Activated T-cell treated with anti-CD3 and anti-CD28 coated beads for 1 hour (primary cell): ENCODE measurements around the gene AHCYL2.
"Not testable (repeated sequence)": the region's sequence is repeated elsewhere in the genome, so short reads cannot be mapped to it uniquely, and the experiment has no call there.

Experiments used
- DNase-seq: peaks from one replicate; pipeline ENCODE4 v3.0.0-alpha.2; 2020; ENCODE audit warnings: low read depth

Gene AHCYL2

DNA sequence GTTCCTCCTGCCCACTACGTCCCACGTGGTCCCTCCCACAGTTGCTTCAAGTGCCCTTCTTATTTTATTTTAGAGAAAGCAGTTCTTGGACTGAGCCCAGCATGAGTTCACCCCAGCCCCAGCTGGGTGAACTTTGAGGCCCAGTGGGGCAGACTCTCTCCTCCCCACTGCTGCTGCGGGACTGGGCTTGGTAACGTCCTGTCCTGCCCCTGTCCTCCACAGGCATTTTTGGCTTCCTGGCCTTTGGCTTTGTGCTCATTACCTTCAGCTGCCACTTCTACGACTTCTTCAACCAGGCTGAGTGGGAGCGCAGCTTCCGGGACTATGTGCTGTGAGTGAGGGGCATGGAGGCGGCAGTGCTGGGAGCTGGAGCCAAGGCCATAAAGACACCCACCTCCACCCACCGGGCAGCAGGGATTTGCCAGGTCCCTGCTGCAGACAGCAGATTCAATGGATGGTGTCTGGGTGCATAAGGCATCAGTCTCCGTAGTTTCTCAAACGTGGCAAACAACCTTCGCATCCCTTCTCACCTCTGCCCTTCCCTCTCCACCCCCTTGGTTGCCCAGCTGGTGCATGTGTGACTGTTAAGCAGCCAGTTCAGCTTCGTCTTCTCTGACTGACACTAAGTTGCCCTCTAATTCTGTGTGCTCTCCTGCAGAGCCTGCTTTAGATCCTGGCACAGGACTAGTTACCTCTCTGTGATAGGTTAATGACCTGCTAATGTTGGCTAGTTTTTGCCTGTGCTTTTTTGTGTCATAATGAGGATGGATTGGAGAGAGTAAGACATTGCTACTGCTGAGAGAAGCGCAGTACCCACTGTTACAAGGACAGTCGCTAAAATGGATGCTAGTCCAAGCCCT, 15.5 kb upstream of the AHCYL2 start:
- DNase-seq = no peak

DNA sequence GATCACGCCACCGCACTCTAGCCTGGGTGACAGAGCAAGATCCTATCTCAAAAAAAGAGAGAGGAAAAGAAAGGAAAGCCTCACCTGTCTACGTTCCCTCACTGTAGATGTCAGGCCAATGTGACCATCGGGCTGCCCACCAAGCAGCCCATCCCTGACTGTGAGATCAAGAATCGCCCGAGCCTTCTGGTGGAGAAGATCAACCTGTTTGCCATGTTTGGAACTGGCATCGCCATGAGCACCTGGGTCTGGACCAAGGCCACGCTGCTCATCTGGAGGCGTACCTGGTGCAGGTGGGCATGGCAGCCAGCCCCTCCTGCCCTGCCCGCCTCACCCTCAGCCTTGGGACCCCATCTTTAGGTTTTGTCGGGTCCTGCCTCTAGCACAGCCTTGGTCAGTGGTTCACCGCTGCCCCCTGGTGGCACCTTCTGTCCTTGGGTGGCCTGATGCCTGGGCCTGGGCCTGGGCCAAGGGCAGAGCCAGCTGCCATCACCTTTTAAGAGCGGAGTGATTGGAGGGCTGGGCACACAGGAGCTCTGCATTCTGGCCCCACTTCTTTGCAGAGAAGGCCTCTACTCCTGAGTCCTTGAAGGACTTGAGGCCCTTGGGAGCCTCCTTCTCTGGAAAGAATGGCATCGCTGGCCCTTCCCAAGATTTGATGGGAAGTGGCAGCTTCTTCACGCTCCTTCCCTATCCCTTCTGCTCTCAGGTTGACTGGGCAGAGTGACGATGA, 14.4 kb upstream of the AHCYL2 start:
- DNase-seq = peak; percentile 60

DNA sequence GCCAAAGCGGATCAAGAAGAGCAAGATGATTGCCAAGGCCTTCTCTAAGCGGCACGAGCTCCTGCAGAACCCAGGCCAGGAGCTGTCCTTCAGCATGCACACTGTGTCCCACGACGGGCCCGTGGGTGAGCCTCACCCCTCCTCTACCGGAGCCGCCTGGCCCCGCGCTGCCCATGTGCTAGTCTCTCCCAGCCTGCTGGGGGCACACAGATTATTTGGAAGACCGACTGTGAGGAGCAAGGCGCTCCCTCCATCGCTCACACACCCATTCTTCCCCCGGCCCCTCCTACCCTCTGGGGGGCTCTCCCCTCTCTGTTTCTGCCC, 13.9 kb upstream of the AHCYL2 start:
- DNase-seq = no peak

DNA sequence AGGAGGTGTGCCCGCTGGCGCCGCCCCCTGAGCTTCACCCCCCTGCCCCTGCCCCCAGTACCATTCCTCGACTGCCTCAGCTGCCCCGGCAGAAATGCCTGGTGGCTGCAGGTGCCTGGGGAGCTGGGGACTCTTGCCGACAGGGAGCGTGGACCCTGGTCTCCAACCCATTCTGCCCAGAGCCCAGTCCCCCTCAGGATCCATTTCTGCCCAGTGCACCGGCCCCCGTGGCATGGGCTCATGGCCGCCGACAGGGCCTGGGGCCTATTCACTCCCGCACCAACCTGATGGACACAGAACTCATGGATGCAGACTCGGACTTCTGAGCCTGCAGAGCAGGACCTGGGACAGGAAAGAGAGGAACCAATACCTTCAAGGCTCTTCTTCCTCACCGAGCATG, 12.7 kb upstream of the AHCYL2 start:
- no peak for DNase-seq

DNA sequence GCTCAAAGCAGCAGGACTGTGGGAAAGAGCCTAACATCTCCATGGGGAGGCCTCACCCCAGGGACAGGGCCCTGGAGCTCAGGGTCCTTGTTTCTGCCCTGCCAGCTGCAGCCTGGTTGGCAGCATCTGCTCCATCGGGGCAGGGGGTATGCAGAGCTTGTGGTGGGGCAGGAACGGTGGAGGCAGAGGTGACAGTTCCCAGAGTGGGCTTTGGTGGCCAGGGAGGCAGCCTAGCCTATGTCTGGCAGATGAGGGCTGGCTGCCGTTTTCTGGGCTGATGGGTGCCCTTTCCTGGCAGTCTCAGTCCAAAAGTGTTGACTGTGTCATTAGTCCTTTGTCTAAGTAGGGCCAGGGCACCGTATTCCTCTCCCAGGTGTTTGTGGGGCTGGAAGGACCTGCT, 12.2 kb upstream of the AHCYL2 start:
- no peak for DNase-seq

DNA sequence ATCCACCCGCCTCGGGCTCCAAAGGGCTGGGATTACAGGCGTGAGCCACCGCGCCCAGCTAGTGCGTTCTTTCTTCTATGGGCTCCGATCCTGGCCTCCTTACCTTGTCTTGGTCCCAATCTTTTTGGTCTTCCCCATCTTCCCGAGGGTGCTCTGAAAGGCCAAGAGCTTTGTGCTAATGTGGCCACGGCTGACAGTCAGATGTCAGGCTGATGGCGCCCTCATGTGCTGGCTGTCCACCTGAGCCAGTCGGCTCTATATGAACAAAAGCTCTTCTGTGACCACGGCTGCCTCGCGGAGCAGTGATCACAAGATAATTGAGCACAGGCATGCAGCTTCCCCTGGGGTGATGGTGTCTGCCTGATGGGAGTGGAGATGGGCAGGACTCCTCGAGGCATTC, 11.0 kb upstream of the AHCYL2 start:
- no peak for DNase-seq

DNA sequence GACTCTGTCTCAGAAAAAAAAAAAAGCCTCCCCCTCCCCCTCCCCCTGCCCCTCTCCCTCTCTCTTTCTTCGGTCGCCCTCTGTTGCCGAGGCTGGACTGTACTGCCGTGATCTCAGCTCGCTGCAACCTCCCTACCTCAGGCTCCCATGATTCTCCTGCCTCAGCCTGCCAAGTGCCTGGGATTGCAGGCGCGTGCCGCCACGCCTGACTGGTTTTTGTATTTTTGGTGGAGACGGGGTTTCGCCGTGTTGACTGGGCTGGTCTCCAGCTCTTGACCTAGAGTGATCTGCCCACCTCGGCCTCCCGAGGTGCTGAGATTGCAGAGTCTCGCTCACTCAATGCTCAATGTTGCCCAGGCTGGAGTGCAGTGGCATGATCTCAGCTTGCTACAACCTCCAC, 9.1 kb upstream of the AHCYL2 start:
- not testable (repeated sequence) for DNase-seq

DNA sequence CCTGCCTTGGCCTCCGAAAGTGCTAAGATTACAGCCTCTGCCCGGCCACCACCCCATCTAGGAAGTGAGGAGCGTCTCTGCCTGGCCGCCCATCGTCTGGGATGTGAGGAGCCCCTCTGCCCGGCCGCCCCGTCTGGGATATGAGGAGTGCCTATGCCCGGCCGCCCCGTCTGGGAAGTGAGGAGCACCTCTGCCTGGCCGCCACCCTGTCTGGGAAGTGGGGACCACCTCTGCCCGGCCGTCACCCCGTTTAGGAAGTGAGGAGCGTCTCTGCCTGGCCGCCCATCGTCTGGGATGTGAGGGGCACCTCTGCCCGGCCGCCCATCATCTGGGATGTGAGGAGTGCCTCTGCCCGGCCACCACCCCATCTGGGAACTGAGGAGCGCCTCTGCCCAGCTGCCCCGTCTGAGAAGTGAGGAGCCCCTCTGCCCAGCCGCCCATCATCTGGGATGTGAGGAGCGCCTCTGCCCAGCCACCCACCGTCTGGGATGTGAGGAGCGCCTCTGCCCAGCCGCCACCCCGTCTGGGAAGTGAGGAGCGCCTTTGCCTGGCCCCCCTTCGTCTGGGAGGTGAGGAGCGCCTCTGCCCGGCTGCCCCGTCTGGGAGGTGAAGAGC, 8.6 kb upstream of the AHCYL2 start:
- DNase-seq = not testable (repeated sequence)

DNA sequence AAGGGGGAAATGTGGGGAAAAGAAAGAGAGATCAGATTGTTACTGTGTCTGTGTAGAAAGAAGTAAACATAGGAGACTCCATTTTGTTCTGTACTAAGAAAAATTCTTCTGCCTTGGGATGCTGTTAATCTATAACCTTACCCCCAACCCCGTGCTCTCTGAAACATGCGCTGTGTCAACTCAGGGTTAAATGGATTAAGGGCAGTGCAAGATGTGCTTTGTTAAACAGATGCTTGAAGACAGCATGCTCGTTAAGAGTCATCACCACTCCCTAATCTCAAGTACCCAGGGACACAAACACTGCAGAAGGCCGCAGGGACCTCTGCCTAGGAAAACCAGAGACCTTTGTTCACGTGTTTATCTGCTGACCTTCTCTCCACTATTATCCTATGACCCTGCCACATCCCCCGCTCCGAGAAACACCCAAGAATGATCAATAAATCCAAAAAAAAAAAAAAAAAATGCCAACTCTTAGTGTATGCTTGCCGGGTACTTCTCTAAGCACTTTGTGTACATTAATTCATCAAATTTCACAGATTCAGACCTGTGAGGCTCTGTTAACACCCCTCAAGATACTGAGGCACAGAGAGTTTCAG, 7.9 kb upstream of the AHCYL2 start:
- not testable (repeated sequence) for DNase-seq

DNA sequence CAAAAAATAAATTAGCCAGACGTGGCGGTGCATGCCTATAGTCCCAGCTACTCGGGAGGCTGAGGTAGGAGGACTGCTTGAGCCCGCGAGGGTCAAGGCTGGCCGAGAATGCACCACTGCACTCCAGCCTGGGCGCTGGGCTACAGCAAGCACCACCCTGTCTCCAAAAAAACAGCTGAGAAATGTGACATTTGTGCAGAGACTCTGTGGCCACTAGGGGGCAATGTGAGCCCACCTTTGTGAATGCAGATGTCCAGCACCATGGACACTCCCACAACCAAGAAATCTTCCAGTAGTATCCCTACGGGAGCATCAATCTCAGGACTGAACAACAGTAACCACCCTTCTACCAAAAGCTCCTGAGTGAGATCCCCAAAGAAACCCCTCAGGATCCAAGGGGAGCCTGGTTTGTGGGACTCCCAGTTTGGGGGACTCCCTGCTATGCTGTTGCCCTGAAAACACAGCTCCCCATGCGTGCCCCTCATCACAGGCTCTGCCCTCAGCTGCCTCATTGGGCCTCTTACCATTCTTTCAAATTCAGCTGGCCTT, 6.2 kb upstream of the AHCYL2 start:
- peak; percentile 71 for DNase-seq

DNA sequence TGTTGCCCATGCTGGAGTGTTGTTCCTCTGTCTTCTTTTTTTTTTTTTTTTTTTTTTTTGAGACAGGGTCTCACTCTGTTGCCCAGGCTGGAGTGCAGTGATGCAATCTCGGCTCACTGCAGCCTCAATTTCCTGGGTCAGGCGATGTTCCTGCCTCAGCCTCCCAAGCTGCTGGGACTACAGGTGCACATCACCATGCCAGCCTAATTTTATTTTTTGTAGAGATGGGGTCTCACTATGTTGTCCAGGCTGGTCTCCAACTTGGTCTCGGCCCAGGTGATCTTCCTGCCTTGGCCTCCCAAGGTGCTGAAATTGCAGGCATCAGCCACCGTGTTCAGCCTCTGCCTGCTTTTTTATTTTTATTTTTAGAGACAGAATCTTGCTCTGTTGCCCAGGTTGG, 5.7 kb upstream of the AHCYL2 start:
- not testable (repeated sequence) for DNase-seq

DNA sequence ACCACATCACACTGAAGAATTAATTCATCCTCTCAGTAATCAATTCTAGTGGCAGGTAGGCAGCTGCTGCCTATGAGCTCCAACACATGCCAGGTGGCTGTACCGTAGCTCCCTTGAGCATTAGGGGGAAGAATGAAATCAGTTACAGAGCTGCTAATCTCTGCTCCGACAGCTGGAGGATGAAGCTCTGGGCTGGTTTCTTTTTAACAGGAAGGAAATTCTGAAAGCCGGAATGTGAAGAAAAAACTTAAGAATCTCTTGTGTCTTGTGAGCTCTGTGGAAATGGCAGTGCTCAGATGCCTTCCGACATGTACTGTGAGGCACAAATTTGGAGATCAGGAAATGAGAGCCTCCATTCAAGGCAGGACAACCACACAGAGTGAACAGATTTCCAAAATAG, 2.8 kb upstream of the AHCYL2 start:
- no peak for DNase-seq

DNA sequence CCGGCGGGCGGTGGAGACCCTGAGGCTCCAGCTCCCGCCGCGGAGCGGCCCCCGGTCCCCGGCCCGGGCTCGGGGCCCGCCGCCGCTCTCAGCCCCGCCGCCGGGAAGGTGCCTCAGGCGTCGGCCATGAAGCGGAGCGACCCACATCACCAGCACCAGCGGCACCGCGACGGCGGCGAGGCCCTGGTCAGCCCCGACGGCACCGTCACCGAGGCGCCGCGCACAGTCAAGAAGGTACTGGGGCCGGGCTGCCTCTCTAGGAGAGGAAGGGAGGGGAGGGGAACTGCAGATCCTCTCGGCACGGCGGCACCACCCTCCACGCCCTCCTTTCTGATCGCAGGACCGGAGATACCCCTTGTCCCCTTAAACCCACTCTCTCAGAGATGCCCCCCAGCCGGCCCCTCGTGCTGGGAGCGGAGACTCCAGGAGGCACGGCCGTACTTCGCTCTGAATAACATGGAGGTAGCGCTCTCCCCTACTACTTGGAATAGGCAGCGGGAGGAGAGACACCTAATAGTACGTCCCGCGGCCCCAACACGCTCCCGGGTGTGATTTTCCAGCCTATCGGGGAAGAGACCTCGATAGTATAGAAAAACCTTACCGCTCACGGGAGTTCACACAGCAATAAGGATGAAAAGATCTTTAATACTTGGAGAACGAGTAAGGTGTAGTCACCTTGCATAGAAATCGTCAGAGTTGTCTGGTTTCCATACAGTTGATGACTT, 538 bp downstream of the AHCYL2 start:
- DNase-seq = peak; percentile 45

DNA sequence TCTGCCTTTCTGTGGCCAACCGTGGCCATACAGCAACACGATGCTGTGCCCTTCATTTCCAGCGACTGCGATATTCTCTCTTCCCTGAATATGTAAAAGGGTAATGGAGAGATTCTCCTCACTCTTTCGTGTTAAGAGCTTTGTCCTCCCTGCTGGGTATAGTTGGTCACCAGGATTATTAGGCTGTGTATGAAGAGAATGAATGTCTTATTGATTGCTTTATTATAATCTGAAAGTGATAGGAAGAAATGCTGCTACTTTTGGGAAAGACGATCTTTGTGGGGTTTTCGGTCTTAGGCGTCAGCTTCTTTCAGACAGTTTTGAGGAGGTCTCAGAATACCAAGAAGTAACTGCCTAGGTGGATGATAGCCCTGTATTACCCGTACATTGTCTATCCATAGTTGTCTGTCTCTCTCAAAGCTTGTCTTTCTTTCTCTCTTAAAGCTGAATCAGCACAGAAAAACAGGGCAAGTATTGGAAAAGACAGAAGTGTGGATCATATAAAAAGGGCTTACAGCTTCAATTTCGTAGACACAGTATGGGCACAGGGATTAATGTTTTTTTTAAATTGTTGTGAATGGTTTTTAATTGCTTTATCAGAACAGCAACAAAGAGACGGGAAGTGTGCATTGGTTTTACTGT, 1.2 kb downstream of the AHCYL2 start:
- DNase-seq = no peak

DNA sequence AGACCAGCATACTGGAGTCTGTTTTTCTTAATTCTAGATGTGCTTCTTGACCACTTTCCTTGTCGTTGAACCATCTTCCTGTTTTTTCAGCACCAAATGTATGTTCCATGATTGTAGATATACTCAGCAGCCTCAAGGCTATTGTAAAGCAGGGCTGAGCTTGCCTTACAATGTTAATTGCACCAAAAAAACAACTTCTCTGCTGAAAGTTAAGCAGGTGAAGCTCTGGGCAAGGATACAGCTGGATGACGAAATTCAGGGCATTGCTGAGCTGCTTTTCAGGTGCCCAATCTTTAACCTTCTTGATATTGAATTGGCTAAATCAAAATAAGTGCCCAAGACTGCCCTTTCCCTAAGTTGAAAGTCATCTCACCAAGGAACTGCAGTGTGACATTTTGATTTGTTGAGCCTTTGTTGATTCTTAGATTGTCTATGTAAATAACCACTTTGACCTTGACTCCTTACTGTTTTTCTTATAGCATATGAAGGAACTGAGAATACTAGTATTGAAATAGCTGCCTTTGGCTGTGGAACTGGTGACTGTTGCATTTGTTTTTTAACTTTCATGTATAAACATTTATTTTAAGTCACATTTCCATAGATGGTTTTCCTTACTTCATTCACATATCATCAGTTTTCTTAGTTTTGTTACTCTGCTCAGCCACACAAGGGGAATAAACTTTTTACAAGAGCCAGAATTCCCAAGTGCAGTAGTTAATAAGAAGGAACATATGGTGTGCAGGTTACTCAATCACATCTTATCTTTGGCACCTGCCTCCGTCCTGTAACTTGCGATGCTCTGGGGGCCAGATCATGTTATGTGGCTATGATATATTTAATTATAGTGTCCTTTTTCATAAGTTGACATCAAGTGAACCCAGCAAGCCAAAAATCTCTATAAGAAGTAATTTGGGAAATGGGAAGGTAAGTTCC, 3.1 kb downstream of the AHCYL2 start:
- no peak for DNase-seq

DNA sequence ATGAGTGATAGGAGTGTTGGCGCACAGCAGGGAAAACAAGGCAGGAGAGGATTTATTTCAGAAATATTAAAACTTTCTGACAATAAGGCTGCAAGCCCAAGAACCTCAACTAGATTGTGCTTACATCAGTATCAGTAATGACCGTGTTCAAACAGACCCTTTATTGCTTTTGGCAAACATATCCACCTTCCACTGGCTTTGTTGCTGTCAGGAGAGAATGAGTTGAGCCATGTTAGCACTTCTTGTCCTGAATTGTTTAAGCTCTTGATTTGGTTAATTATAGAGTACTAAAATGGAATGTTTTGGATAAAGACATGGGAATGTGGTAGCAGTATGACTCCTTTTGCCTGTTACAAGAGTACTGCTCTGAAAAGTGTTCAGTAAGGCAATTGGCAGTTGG, 3.8 kb downstream of the AHCYL2 start:
- DNase-seq = no peak

DNA sequence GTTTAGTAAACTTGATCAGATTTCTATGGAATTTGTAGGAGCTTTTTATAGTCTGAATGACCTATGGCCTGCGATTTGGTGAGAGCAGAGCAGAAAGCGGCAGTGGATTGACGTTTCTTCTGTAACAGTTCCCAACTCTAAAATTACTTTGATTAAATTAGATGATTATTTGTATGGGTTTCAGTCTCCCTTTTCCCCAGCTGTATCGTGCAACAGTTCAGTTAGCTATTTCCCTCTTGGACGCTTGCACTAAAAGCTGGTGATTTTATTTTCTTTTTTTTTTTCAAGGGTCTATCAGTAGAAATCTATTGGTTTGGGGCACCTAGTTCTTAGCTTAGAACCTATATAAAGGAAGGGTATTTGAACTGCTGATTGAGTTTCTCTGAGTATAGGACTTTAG, 6.8 kb downstream of the AHCYL2 start:
- no peak for DNase-seq

DNA sequence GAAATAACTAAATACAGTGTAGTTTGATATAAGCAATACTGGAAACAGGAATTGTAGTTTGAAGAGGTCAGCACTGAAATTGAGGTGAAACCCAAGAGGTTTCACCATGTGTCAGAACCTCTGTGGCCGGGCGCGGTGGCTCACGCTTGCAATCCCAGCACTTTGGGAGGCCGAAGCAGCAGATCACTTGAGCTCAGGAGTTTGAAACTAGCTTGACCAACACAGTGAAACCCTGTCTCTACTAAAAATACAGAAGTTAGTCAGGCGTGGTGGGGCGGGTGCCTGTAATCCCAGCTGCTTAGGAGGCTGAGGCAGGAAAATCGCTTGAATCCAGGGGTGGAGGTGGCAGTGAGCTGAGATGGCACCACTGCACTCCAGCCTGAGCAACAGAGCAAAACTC, 13.7 kb downstream of the AHCYL2 start:
- DNase-seq = no peak

DNA sequence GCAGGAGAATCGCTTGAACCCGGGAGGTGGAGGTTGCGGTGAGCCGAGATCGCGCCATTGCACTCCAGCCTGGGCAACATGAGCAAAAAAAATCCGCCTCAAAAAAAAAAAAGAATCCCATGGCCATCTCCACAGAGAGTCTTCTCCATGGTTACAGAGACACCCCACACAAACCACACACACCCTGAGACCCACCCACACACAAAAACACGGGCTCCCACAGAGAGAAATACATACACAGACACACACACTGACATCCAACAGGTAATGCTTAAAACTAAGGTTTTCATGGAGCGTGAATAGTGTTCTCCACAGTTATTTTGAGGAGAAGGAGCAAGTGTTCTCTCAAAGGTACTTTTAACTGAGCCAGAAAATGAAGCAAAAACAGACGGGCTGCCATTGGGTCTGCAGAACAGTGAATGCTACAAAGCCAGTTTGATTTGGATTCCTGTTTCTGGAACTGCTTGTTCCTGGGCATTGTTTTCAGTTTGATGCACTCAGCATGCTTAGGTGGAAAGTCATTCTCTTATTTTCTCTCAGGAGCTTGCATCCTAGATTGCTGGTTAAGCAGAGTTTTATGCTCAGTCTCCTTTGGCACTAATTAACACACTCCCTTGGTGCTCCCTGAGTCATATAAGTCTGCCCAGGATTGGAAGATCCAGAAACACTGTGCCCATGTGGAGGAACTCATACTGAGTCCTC, 15.4 kb downstream of the AHCYL2 start:
- DNase-seq = no peak

DNA sequence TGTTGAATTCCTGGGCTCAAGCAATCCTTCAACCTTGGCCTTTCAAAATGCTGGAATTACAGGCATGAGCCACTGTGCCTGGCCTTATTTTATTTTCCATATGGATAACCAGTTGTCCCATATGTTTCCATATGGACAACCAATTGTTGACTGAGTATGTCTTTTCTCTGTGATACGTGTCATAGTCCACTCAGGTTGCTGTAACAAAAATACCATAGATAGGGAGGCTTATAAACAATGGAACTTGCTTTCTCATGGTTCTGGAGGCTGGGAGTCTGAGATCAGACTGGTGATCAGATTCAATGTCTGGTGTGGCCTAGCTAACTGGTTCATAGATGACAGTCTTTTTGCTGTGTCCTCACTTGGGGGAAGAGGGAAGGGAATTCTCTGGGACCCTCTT, 19.4 kb downstream of the AHCYL2 start:
- DNase-seq = no peak
